Calu3 (cell line): ENCODE measurements around the gene HECTD1. TPM values are rescaled to one million over a fixed set of nuclear protein-coding genes. Genes with fewer than 3 reads are reported as not detected.
"Not testable (repeated sequence)": the region's sequence is repeated elsewhere in the genome, so short reads cannot be mapped to it uniquely, and the experiment has no call there.

Source experiments
- BruUV-seq: library from RNA; stranded (reverse); fragments of 400-500 nt; replicated peaks from 2 replicates; lab custom pipeline; 2021; lab: Mats Ljungman, UMichigan
- CTCF ChIA-PET: fragments of 300-600 bp; sonication (Branson Sonifier 250); formaldehyde crosslinking; loops from one replicate; lab custom pipeline; 2022; ENCODE audit warnings: antibody characterized with exemption; lab: Charles Lee
- DNase-seq: peaks from one replicate; pipeline ENCODE4 v3.0.0; 2022
- H3K27ac Mint-ChIP-seq: one replicate; pipeline ENCODE4 v1.8.0; 2022; ENCODE audit warnings: mixed read lengths; ENCODE audit not compliant: unreplicated experiment
- H3K27me3 Mint-ChIP-seq: one replicate; pipeline ENCODE4 v1.8.0; 2022; ENCODE audit warnings: mixed read lengths; ENCODE audit not compliant: unreplicated experiment
- H3K36me3 Mint-ChIP-seq: one replicate; pipeline ENCODE4 v1.8.0; 2022; ENCODE audit warnings: mild to moderate bottlenecking, moderate library complexity, mixed read lengths; ENCODE audit not compliant: insufficient read depth, unreplicated experiment
- H3K4me1 Mint-ChIP-seq: one replicate; pipeline ENCODE4 v1.8.0; 2022; ENCODE audit warnings: mild to moderate bottlenecking, low read depth, mixed read lengths; ENCODE audit not compliant: unreplicated experiment
- H3K4me3 Mint-ChIP-seq: one replicate; pipeline ENCODE4 v1.8.0; 2022; ENCODE audit warnings: mild to moderate bottlenecking, low read depth, moderate library complexity, mixed read lengths; ENCODE audit not compliant: unreplicated experiment
- H3K9me3 Mint-ChIP-seq: one replicate; pipeline ENCODE4 v1.8.0; 2022; ENCODE audit warnings: low read depth, mixed read lengths; ENCODE audit not compliant: unreplicated experiment
- intact Hi-C: fragments of 100-400 bp; cut with micrococcal nuclease; formaldehyde crosslinking; loops from one replicate; pipeline ENCODE4 v1.10.0; 2022; ENCODE audit not compliant: unreplicated experiment
- total RNA-seq: library from RNA; stranded (reverse); gene quantifications from 2 replicates; pipeline ENCODE4 v1.2.3, GENCODE V29; 2022
- TF ChIP-seq, protein P1 (sequence below): fragments of 200-600 bp; IDR thresholded peaks from one replicate; pipeline ENCODE4 v1.8.0; 2022; ENCODE audit warnings: antibody characterized with exemption; ENCODE audit not compliant: unreplicated experiment

Gene HECTD1
- total RNA-seq, 1 experiment from 2014 or later, result 98.6 TPM

GRCh38 chr14:31069343-31069742 is 138.2 kb downstream of the HECTD1 start:
- BruUV-seq, result no TSS peak
- no peaks in the 10 kb centered on the region for H3K9me3 Mint-ChIP-seq

GRCh38 chr14:31068235-31068634 is 139.4 kb downstream of the HECTD1 start:
- H3K9me3 Mint-ChIP-seq, result no peaks in the 10 kb centered on the region
- no TSS peak for BruUV-seq
- no peak overlapping the region for H3K27ac Mint-ChIP-seq
- peaks cover 5% of the 10 kb centered on the region for H3K4me1 Mint-ChIP-seq
- no peaks in the 10 kb centered on the region for H3K27me3 Mint-ChIP-seq
- H3K4me3 Mint-ChIP-seq, result no peak overlapping the region
- intact Hi-C loops, result no loop called here
- TF ChIP-seq, protein P1, sequence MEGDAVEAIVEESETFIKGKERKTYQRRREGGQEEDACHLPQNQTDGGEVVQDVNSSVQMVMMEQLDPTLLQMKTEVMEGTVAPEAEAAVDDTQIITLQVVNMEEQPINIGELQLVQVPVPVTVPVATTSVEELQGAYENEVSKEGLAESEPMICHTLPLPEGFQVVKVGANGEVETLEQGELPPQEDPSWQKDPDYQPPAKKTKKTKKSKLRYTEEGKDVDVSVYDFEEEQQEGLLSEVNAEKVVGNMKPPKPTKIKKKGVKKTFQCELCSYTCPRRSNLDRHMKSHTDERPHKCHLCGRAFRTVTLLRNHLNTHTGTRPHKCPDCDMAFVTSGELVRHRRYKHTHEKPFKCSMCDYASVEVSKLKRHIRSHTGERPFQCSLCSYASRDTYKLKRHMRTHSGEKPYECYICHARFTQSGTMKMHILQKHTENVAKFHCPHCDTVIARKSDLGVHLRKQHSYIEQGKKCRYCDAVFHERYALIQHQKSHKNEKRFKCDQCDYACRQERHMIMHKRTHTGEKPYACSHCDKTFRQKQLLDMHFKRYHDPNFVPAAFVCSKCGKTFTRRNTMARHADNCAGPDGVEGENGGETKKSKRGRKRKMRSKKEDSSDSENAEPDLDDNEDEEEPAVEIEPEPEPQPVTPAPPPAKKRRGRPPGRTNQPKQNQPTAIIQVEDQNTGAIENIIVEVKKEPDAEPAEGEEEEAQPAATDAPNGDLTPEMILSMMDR, result no peak
- DNase-seq, result no peak
- CTCF ChIA-PET, result interaction anchor here (1.0 kb wide), 1 partner anchor 9 kb away, joined by 3 read pairs; no protein-coding TSS in a partner anchor
- H3K36me3 Mint-ChIP-seq, result peaks cover 5% of the 10 kb centered on the region

More at GRCh38 chr14:31069343-31069742, 138.2 kb downstream of the HECTD1 start:
- H3K27ac Mint-ChIP-seq, result no peak overlapping the region
- no peak for DNase-seq
- TF ChIP-seq, protein P1, result no peak
- H3K36me3 Mint-ChIP-seq, result peaks cover 5% of the 10 kb centered on the region
- CTCF ChIA-PET, result interaction anchor here (1.0 kb wide), 1 partner anchor 10 kb away, joined by 3 read pairs; no protein-coding TSS in a partner anchor
- H3K4me1 Mint-ChIP-seq, result peaks cover 5% of the 10 kb centered on the region
- no peak overlapping the region for H3K4me3 Mint-ChIP-seq
- intact Hi-C loops, result no loop called here
- H3K27me3 Mint-ChIP-seq, result no peaks in the 10 kb centered on the region

DNA sequence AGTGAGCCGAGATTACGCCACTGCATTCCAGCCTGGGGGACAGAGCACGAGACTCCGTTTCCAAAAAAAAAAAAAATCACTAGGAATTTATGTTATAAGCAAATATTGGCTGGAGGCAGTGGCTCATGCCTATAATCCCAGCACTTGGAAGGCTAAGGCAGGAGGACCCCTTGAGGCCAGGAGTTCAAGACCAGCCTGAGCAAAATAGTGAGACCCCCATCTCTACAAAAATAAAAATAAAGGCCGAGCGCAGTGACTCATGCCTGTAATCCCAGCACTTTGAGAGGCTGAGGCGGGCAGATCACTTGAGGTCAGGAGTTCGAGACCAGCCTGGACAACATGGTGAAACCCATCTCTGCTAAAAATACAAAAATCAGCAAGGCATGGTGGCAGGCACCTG is 144.7 kb downstream of the HECTD1 start:
- H3K9me3 Mint-ChIP-seq, H3K4me3 Mint-ChIP-seq, DNase-seq, H3K36me3 Mint-ChIP-seq, H3K27ac Mint-ChIP-seq, BruUV-seq, intact Hi-C loops, H3K27me3 Mint-ChIP-seq: not testable (repeated sequence)
- CTCF ChIA-PET, result interaction anchor here (0.7 kb wide), 1 partner anchor 133 kb away, joined by 3 read pairs; no protein-coding TSS in a partner anchor
- peaks cover 32% of the 10 kb centered on the region for H3K4me1 Mint-ChIP-seq

- peak overlapping the region; percentile 24 for H3K27ac Mint-ChIP-seq
- TF ChIP-seq, protein P1, result no peak
- no peak overlapping the region for H3K4me3 Mint-ChIP-seq
- no TSS peak for BruUV-seq
- CTCF ChIA-PET, result interaction anchor here (0.6 to 1.6 kb wide), 5 partner anchors 8 to 248 kb away, joined by 3 to 6 read pairs (median 3); no protein-coding TSS in a partner anchor
- no peaks in the 10 kb centered on the region for H3K36me3 Mint-ChIP-seq
- peaks cover 28% of the 10 kb centered on the region for H3K4me1 Mint-ChIP-seq
- no peaks in the 10 kb centered on the region for H3K9me3 Mint-ChIP-seq
- intact Hi-C loops, result loop anchor here (2.0 kb wide), 1 partner anchor 22 kb away; no protein-coding TSS in a partner anchor
- DNase-seq, result no peak
- no peaks in the 10 kb centered on the region for H3K27me3 Mint-ChIP-seq
These were observed 147.2 kb downstream of the HECTD1 start for GRCh38 chr14:31060253-31060875.
